HG02759 (cell line): Measurements from ENCODE around the gene INPP5A.
A peak's percentile ranks its signal among the peaks of the same experiment; 100 is the strongest.

Source experiments
- ATAC-seq: cut with Tn5 transposase; IDR thresholded peaks from one replicate; pipeline ENCODE4 v1.9.1; 2021; ENCODE audit warnings: mild to moderate bottlenecking, moderate library complexity; ENCODE audit not compliant: unreplicated experiment

The INPP5A gene

DNA sequence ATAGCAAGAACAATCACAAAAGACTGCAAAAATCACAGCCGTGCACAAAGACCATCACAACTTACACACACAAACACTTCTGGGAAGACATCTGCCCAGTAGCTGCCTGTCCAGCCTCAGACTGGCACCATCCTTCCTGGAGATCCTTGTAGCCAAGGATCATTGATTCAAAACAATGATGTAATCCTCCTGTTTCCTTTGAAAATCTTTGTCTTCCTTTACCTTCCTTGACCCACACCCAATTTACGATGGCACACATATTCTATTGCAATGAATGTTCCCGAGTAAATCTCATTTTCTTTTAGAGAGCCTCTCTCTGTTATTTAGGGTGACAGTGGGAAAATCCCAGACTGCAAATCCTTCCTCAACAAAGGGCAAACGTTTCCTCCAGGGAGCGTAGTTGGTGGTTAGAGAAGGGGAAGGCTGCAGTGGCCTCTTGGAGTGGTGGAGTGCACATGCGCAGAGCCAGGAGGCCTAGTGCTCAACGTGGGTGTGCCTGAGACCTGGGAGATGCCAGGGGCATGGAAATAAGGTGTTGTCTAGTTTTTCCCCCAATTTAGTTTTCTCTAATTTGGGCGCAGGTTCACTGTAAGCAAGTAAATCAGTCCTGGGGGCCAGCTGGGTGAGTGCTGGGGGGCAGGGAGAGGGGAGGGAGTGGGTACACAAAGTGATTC, 3.1 kb upstream of the INPP5A start:
- no peak for ATAC-seq

DNA sequence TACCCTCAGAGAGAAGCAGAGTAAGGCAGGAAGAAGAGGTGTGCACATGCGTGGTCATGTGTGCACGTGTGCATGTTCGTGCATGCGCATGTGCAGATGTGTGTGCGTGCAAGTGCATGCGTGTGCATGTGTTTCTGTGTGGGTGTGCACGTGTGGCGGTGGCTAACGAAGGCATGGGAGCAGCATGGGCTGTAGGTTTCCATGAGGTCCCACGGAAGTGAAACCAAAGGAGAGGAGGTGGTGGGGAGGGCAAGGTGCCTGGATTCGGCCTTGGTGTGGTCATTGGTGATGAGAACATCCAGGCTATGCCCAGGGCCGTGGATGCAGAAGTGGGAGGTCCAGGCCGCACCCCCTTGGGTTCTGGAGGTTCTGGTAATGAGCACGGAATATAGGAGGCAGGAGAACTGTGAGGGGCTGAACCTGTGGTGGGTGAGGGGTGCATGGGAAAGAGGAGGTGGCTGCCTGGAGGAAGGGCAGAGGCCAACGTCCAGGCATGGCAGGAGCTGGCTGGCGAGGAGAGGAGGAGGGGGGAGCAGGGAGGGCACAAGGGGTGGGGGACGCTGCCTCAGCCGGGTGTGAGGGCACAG, 2.4 kb upstream of the INPP5A start:
- no peak for ATAC-seq

DNA sequence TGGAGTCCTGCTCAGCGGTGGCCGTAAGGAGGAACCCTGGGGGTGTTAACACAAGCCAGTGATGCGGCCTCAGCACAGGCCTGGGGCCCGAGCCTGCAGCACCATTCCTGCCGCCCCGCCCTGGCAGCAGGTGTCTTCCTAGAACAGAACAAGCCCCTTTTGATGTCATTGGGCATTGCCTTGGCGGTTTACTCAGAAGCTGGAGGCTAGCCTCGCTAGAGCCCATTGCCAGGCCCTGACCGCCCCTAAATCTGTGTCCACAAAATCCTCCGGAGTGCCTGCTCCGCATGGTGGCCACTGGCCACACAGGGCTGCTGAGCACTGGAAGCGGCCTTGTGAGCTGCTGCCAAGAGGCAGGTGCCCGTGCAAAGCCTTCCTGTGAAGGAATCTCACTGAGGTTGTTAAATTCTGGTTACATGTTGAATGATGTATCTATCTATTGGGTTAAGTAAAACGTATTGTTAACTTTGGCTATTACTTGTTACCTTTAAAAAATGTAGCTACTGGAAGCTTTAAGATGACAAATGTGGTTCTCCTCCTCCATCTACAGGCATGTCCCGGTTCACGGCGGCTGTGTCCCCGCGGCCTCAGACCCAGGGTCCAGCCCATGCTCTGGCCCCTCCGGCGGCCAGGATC, 1.2 kb upstream of the INPP5A start:
- ATAC-seq, result no peak

DNA sequence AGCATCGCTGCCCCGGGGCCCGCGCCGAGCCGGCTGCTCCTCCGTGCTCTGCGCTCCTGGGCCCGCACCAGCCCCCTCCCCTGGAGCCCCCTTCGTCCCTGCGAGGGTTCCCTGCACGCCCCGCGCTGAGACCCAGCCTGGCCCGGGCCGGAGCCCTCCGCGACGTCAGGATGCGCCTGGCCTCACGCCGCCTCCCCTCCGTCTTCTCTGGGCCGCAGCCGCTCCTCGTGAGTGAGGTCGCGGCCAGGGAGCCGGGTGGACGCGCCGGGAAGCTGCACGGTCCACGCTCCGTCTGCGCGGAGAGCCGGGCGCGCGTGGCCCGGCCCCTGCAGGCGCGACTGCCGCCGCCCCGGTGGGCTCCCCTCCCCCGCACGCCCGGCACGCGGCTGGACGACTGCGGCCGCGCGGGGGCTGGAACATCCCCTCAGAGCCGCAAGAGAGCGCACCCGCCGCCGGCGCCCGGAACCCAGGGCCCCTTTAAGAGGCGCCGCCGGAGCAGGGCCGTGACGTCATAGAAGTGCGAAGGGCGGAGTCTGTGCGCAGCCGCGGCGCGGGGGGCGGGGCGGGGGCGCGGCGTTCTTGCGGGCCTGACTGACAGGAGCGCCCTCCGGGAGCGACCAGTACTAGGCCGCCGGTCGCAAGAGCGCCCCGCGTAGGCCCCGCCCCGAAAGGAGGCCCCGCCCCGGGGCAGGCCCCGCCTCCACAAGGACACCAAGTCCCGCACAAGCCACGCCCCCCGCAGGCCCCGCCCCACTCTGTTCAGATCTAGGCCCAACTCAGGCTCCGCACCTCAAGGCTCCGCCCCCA, 507 bp upstream of the INPP5A start:
- ATAC-seq, result peak; percentile 86

DNA sequence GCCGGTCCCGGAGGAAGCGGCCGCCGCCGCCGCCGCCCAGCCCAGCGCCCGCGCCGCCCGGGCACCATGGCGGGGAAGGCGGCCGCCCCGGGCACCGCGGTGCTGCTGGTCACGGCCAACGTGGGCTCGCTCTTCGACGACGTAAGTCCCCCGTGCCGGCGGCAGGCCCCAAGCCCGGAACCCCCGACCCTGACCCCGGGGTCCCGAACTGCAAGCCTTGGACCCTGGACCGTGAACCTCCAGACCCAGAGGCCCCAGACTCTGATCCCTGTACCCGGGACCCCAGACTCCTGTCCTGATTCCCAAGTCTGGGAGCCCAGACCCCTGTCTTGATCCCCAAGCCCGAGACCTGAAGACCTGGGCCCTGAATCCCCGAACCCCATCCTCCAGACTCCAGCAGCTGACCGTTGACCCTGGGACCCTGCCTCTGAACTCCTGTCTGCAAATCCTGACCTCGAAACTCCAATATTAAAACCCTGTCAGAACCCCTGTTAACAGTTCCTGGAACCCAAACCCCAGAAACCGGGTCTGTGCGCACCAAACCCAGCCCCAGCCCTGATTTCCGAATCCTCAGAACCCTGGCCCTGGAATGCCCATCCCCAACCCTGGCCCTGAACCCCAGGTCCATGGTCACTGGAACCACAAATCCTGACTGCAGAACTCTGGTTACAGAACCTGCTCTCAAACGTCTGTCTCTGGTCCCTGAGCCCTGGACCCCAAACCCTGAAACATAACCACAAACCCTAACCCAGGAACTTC, 623 bp downstream of the INPP5A start:
- ATAC-seq, result no peak

DNA sequence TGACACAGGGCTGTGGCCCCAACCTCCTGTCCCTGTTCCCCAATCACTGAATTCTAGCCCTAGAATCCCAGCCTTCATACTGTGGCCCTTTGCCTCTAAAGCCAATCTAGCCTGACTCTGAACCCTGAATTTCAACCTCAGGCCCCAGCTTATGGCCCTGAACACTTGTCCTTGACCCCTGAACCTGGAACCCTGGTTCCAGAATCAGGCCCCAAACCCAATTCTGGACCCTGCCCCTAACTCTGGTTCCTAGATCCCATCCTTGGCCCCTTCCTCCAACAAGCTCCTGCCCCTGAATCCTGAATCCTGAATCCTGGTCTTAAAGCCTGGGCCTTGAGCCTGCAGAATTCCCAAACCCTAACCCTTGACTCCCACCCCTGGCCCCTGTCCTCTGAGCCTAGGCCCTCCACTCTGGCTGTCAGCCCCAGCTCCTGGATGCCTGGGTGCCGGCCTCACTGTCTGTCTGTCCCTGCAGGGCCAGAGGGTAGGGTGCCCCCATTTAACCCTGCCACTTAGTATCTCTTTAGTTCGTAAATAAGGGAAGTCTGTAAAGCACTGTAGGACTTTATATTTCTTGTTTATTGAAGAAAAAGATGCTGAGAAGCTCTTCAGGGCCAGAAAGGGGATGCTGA, 1.3 kb downstream of the INPP5A start:
- ATAC-seq, result no peak

DNA sequence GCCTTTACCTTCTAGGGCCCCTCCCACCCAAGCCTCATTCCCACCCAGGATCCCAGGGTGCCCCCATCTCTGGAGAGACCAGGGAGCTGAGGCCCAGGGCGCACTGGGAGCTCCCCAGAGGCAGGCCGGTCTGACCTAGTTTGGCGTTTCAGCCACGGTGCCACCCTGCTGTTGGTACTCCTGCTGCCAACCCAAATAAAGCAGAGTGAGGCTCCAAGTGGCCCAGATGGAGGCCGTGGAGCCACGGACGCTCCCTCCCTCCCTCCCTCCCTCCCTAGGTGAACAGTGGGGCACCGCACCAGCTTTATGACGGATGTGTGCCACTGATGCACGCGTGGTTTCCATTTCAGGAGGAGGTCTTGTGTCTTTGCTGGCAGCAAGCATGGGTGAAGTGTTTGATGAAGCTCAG, 1.8 kb downstream of the INPP5A start:
- no peak for ATAC-seq

DNA sequence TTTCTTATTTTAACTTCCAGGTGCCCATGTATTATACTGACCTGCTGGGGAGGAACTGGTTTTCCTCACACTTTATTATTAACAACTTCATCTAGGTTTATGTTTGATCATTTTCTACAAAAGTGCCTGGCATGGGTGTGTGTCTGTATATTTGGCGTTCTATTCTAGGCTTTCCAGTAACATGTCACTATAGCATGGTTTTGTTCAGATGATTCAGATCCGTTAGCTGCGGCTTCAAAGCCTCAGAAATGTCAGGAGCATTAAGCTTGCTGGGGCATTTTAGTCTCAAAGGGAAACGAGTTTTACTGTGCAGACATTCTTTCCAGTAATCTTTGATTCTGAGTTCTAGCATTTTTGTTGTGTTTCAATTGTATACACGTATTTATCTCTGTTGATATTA, 2.3 kb downstream of the INPP5A start:
- ATAC-seq, result no peak

DNA sequence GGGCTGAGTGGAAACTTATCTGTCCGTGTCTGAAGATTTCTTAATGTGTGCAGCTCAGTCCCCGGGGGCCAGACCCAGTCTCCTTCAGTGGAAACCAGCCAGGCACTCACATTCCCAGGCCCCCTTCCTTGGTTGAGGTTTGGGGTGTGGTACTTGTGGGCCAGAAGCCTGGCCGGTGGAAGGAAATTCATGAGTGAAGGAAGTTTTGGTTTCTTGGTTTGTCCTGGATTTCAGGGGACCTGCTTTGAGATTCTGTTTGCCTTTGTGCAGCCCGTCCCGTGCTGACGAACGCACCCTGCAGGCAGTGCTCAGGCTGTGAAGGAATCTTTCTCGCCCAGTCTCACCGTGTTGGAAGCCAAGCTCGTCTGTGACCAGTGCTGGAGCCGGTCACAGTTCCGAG, 2.9 kb downstream of the INPP5A start:
- no peak for ATAC-seq

DNA sequence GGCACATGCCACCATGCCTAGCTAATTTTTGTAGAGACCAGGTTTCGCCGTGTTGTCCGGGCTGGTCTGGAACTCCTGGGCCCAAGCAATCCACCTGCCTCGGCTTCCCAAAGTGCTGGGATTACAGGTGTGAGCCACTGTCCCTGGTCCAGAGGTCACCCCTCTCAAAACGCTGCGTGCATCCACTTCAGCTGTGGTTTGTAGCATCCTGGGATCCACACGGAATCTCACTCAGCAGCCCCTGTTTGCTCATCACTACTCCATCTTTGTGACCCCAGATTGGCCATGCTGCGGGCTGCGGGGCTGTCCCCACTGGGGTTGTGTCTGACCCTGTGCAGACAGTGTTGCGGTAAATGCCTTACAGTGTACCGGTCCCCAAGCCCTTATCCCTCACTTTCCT, 3.5 kb downstream of the INPP5A start:
- no peak for ATAC-seq

DNA sequence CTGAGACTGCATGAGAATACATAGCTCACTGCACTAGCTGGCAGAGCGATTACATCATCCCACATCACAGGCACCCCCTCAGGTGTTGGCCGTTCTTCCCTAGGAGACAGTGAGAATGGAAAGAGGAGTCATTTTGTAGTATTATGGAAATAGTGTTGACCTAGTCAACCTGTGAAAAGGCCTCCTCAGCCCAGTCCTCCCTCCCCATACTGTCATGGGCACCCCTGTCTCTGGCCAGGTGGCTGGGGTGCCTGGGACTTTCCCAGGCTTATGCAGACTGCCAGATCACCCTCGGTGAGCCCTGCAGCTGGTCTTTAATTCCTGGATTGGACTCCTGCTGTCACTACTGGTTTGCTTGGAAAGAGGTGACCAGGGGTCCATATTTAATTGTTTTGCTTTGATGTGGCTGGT, 4.0 kb downstream of the INPP5A start:
- no peak for ATAC-seq

DNA sequence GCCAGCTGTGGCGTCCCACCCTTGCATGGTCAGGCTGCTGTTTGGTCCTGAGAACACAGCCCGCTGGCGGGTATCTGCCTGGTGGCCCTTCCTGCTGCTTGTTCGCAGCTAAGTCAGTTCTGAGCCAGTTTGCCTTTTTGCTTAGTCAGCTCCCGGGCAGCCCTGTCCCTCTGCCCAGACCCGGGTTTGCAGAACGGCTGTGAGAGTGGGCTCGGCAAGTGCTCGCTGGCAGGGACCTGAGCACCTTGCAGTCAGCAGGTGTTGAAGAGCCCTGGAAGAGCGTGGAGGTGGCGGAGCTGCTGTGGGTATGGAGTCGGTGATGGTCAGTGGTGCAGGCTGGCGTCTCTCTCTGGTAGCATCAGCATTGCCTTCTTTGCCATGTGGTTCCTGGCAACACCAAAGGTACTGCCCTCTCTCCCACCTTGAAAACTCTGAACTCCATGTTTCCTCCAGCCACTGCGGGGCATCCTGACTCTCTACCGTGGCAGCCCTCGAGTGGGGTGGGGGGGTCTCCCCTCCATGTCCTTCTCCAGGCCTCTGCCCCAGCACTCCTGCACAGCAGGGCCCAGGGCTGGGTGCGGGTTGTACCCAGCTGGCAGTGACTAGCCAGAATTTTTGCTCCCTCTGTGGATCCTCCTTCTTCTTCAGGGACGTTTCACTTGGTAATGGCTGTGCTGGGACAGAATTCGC, 4.6 kb downstream of the INPP5A start:
- no peak for ATAC-seq

DNA sequence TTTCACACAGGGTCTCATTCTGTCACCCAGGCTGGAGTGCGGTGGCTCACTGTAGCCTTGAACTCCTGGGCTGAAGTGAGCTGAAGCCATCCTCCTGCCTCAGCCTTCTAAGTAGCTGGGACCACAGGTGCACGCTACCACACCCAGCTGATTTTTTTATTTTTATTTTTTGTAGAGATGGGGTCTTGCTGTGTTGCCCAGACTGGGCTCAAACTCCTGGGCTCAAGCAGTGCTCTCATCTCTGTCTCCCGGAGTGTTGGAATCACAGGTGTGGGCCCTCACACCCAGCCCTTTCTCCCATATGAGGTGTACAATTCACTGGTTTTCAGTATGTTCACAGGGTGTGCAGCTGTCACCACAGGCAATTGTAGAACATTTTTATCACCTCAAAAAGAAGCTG, 5.2 kb downstream of the INPP5A start:
- ATAC-seq, result no peak

DNA sequence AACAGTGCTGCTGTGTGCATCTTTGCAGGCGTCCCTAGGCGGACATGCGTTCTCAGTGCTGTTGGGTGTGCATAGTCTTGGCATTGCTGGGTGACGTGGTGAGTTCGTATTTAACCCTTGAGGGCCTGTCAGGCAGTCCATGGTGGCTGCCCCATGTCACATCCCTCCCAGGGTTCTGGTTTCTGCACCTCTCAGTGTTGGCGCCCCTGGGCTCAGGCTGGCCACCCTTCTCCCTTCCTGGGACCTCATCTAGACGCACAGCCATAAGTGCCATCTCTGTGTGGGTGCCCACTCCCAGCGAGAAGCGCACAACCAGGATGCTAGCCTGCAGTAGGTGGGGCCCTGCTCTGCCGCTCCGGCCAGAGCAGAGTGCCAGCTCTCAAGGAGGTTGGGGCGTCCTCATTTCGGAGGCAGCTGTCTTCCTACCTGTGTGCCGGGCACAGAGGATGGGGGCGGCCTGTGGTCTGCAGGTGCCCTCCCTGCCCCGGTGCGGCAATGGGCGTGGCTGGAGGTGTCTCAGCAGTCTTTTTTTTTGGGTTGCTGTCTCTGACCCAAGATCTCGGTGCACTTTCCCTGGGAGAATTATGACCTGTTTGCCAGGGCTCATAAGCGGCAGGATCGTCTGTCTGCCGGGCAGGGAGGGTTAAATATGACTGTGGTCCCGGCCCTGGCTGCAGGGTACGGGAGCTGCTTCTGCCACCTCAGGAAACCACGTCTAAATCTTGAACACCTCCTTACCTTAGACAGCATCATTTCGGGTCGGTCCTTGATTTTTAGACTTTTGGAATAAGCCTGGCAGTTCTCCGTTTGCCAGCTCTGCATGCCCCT, 6.5 kb downstream of the INPP5A start:
- ATAC-seq, result no peak

DNA sequence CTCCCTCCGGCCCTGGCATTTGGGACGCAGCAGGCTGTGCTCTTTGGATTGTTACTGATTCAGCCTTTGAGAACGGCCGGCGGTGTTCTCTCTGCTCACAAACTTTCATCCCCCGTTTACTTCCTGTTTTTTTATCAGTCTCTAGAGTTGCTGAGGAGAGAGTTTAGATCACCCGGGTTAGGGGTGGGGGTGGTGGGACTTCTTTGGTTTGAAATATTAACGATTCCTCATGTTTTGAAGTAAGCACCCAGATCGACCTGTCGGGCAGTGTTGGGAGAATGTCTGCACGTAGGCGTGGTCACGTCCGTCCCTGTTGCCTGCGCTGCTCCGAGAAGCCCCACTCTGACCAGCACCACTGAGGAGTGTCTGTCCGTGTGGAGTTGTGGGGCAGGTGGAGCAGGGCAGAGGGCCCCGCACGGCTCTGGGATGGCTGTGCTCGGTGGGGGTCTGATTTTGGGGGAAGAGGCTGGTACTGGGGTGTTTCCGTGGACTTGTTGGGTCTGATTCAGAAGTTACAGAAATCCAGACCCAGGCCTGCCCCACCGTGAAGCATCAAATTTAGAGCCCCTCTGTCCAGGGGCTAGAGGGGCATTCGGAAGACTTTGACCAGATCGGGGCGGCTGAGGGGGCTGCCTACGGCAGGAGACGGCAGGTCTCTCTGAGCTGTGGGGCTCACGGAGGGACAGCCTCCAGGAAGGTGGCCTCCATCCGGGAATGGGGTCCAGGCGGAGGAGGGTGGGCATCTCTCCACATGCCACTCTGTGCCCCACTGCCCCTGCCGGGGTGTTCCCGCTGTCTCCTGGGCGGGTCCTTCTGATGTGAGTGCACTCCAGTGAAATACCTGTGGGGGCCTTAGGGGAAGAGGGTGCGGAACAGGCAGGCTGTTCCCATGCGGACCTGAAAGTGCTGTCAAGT, 7.4 kb downstream of the INPP5A start:
- ATAC-seq, result no peak

DNA sequence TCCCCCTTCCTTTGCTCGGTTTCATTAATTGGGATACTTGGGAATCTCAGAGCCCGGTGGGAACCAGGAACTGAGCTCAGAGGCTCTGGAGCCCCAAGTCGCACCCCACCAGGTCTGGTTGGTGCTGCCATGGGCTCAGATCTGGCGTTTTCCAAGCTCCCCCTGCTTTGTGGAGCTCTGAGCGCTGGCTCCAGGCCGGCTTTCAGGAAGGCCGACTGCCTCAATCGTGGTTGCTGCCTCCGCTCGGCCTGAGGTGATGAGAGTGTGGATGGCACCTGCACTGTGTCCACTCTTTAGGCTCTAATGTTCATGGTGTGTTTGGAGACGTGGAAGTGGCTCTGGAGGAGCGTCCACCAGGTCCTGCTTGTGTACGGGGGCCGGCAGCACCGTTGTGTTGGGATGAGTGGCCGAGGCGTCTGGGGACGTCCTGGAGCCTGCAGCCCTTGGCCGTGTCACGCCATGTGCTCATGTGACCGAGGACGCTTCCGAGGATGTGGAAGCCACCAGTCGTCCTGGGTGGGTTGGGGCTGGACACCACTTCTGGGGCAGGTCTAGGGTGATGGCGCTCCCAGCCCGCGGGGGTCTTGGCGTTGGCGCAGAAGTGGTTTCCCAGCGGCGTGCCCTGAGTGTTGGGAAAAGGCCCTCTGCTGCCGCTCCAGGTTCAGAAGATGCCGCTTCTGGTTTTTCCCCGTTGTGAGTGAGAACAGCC, 8.2 kb downstream of the INPP5A start:
- no peak for ATAC-seq
